ENCODE measurements around the gene NKAIN2. TPM values are rescaled to one million over a fixed set of nuclear protein-coding genes. Genes with fewer than 3 reads are reported as not detected.

Gene NKAIN2
- total RNA-seq, 1 experiment from 2014 or later, result 2.2 TPM

- TF ChIP-seq CTCF (conservative IDR thresholded peaks at IDR 0.05; ENCODE audit: low read depth, low read length) (no peak), EZH2 (IDR thresholded peaks at IDR 0.05; ENCODE audit: borderline replicate concordance, low read depth, low read length, poor library complexity, severe bottlenecking) (no peak)
- intact Hi-C loops (cut with micrococcal nuclease; ENCODE audit: unreplicated experiment), result no loop called here
- no peak overlapping the region for H3K4me3 ChIP-seq (ENCODE audit: low read depth, low read length, poor library complexity, severe bottlenecking)
- no peaks in the 10 kb centered on the region for H3K36me3 ChIP-seq (ENCODE audit: insufficient read depth, low read length, poor library complexity, severe bottlenecking)
- no peak for DNase-seq (ENCODE audit: low spot score)
- no peaks in the 10 kb centered on the region for H3K4me1 ChIP-seq (ENCODE audit: insufficient read depth, low read length, poor library complexity, severe bottlenecking)
- no TSS peak for BruUV-seq (replicated peaks)
- H3K27ac ChIP-seq (ENCODE audit: low read depth, low read length, poor library complexity, severe bottlenecking), result no peak overlapping the region
- no peaks in the 10 kb centered on the region for H3K9me3 ChIP-seq (ENCODE audit: low read depth, low read length, poor library complexity, severe bottlenecking)
- ChIA-PET POLR2A (ENCODE audit: low non-redundant PET) (no interaction called here), CTCF (no interaction called here)
- no peaks in the 10 kb centered on the region for H3K27me3 ChIP-seq (replicated peaks; ENCODE audit: insufficient read depth, low read depth, low read length, poor library complexity)
These were observed 663.7 kb downstream of the NKAIN2 start for GRCh38 chr6:124467366-124467765.

- intact Hi-C loops (cut with micrococcal nuclease; ENCODE audit: unreplicated experiment), result no loop called here
- TF ChIP-seq EZH2 (IDR thresholded peaks at IDR 0.05; ENCODE audit: borderline replicate concordance, low read depth, low read length, poor library complexity, severe bottlenecking) (no peak), CTCF (conservative IDR thresholded peaks at IDR 0.05; ENCODE audit: low read depth, low read length) (no peak)
- ChIA-PET CTCF (no interaction called here), POLR2A (ENCODE audit: low non-redundant PET) (no interaction called here)
- no peaks in the 10 kb centered on the region for H3K27me3 ChIP-seq (replicated peaks; ENCODE audit: insufficient read depth, low read depth, low read length, poor library complexity)
- peak; percentile 7 for DNase-seq (ENCODE audit: low spot score)
- no peaks in the 10 kb centered on the region for H3K4me1 ChIP-seq (ENCODE audit: insufficient read depth, low read length, poor library complexity, severe bottlenecking)
- no peaks in the 10 kb centered on the region for H3K9me3 ChIP-seq (ENCODE audit: low read depth, low read length, poor library complexity, severe bottlenecking)
- no peak overlapping the region for H3K4me3 ChIP-seq (ENCODE audit: low read depth, low read length, poor library complexity, severe bottlenecking)
- no TSS peak for BruUV-seq (replicated peaks)
- H3K36me3 ChIP-seq (ENCODE audit: insufficient read depth, low read length, poor library complexity, severe bottlenecking), result no peaks in the 10 kb centered on the region
- H3K27ac ChIP-seq (ENCODE audit: low read depth, low read length, poor library complexity, severe bottlenecking), result no peak overlapping the region
These were observed 667.1 kb downstream of the NKAIN2 start for GRCh38 chr6:124470803-124471202.

GRCh38 chr6:124475176-124475575 is 671.5 kb downstream of the NKAIN2 start:
- Histone ChIP-seq H3K9me3 (ENCODE audit: low read depth, low read length, poor library complexity, severe bottlenecking) (no peaks in the 10 kb centered on the region), H3K4me3 (ENCODE audit: low read depth, low read length, poor library complexity, severe bottlenecking) (no peak overlapping the region), H3K27ac (ENCODE audit: low read depth, low read length, poor library complexity, severe bottlenecking) (no peak overlapping the region), H3K4me1 (ENCODE audit: insufficient read depth, low read length, poor library complexity, severe bottlenecking) (no peaks in the 10 kb centered on the region), H3K36me3 (ENCODE audit: insufficient read depth, low read length, poor library complexity, severe bottlenecking) (no peaks in the 10 kb centered on the region), H3K27me3 (replicated peaks; ENCODE audit: insufficient read depth, low read depth, low read length, poor library complexity) (no peaks in the 10 kb centered on the region)
- TF ChIP-seq CTCF (conservative IDR thresholded peaks at IDR 0.05; ENCODE audit: low read depth, low read length) (no peak), EZH2 (IDR thresholded peaks at IDR 0.05; ENCODE audit: borderline replicate concordance, low read depth, low read length, poor library complexity, severe bottlenecking) (no peak)
- BruUV-seq (replicated peaks), result no TSS peak
- POLR2A ChIA-PET (ENCODE audit: low non-redundant PET), result no interaction called here
- CTCF ChIA-PET, result no interaction called here
- intact Hi-C loops (cut with micrococcal nuclease; ENCODE audit: unreplicated experiment), result no loop called here
- DNase-seq (ENCODE audit: low spot score), result no peak
